NCI-H226 (cell line): Measurements from ENCODE around the gene CPT1A.
"Not testable (repeated sequence)": the region's sequence is repeated elsewhere in the genome, so short reads cannot be mapped to it uniquely, and the experiment has no call there.

Experiments
- DNase-seq: peaks from one replicate; pipeline ENCODE4 v3.0.0-alpha.2; 2015

The CPT1A gene

GRCh38 chr11:68841718-68842426 is at the start of gene CPT1A:
Gene CPT1A, minus strand, starts transcription at chr11:68841916. Its CDS starts 26,442 bp downstream, at chr11:68815474.
- DNase-seq: peak; percentile 71

GRCh38 chr11:68890490-68891231 is 48.9 kb upstream of the CPT1A start:
- no peak for DNase-seq

- no peak for DNase-seq
Observed at GRCh38 chr11:68889948-68890446, 48.3 kb upstream of the CPT1A start.

GRCh38 chr11:68884827-68885226 is 43.1 kb upstream of the CPT1A start:
- DNase-seq: not testable (repeated sequence)

GRCh38 chr11:68882391-68882790 is 40.7 kb upstream of the CPT1A start:
- no peak for DNase-seq

GRCh38 chr11:68881320-68881719 is 39.6 kb upstream of the CPT1A start:
- DNase-seq: no peak

GRCh38 chr11:68880851-68881250 is 39.1 kb upstream of the CPT1A start:
- DNase-seq: no peak

- DNase-seq: no peak
Observed at GRCh38 chr11:68878022-68878421, 36.3 kb upstream of the CPT1A start.

GRCh38 chr11:68872216-68873003 is 30.7 kb upstream of the CPT1A start:
- no peak for DNase-seq

GRCh38 chr11:68870470-68870869 is 28.8 kb upstream of the CPT1A start:
- DNase-seq: no peak

GRCh38 chr11:68868221-68868835 is 26.6 kb upstream of the CPT1A start:
- DNase-seq: no peak

GRCh38 chr11:68867066-68867465 is 25.4 kb upstream of the CPT1A start:
- DNase-seq: no peak

- no peak for DNase-seq
Observed at GRCh38 chr11:68865241-68865640, 23.5 kb upstream of the CPT1A start.

GRCh38 chr11:68863553-68864265 is 22.0 kb upstream of the CPT1A start:
- no peak for DNase-seq

GRCh38 chr11:68862421-68862820 is 20.7 kb upstream of the CPT1A start:
- DNase-seq: no peak

- DNase-seq: no peak
Observed at GRCh38 chr11:68859123-68859522, 17.4 kb upstream of the CPT1A start.

GRCh38 chr11:68857037-68857586 is 15.4 kb upstream of the CPT1A start:
- no peak for DNase-seq

- DNase-seq: not testable (repeated sequence)
Observed at GRCh38 chr11:68856425-68857030, 14.8 kb upstream of the CPT1A start.

- no peak for DNase-seq
Observed at GRCh38 chr11:68855205-68855981, 13.7 kb upstream of the CPT1A start.

GRCh38 chr11:68854273-68854958 is 12.7 kb upstream of the CPT1A start:
- no peak for DNase-seq
